K562 (cell line): ENCODE data around the gene CTF1. TPM values are rescaled to one million over a fixed set of nuclear protein-coding genes. Genes with fewer than 3 reads are reported as not detected.

ENCODE experiments used
- ARNT ChIP-seq, 2 experiments: fragments of 450-650 bp; IDR thresholded peaks; 2 replicates each; pipeline ENCODE4 v1.6.1; 2016; ENCODE audit warnings: mild to moderate bottlenecking in 1 of 2
- CBFB ChIP-seq: sonication (generic); formaldehyde crosslinking; IDR thresholded peaks from 2 replicates; pipeline ENCODE4 v1.4.0; 2020; ENCODE audit warnings: mild to moderate bottlenecking, missing genetic modification reagents
- CREBBP ChIP-seq: IDR thresholded peaks from one replicate; pipeline ENCODE4 v1.6.1; 2012; ENCODE audit warnings: low read depth, mild to moderate bottlenecking, control low read depth, inconsistent platforms, low read length
- DDX20 ChIP-seq: fragments of 450-650 bp; IDR thresholded peaks from 2 replicates; pipeline ENCODE4 v1.6.1; 2016; ENCODE audit warnings: missing genetic modification characterization, low read depth, mild to moderate bottlenecking, missing compliant biosample characterization, moderate library complexity
- KAT2B ChIP-seq: IDR thresholded peaks from one replicate; pipeline ENCODE4 v1.6.1; 2012; ENCODE audit warnings: low read depth, mild to moderate bottlenecking, control low read depth, inconsistent platforms, low read length, moderate library complexity
- KAT8 ChIP-seq: fragments of 450-650 bp; IDR thresholded peaks from 2 replicates; pipeline ENCODE4 v1.6.1; 2016; ENCODE audit warnings: low read depth, mild to moderate bottlenecking
- MAFK ChIP-seq: IDR thresholded peaks from 2 replicates; pipeline ENCODE4 v1.6.1; 2011; ENCODE audit warnings: low read length, improper control_type of control experiment
- MAZ ChIP-seq, 2 experiments: fragments of 450-650 bp in 1 of 2; sonication (generic) in 1 of 2; formaldehyde crosslinking; IDR thresholded peaks in 1 of 2; conservative IDR thresholded peaks in 1 of 2; 2 replicates each; pipeline versions ENCODE4 v1.4.0 to v1.5.0; 2020; ENCODE audit warnings: mild to moderate bottlenecking in 1 of 2, missing genetic modification reagents in 1 of 2
- MBD2 ChIP-seq: sonication (generic); IDR thresholded peaks from 2 replicates; pipeline ENCODE4 v1.6.1; 2016; ENCODE audit warnings: low read depth, borderline replicate concordance
- MECOM ChIP-seq: fragments of 250-450 bp; sonication (Bioruptor Pico); IDR thresholded peaks from 2 replicates; pipeline ENCODE4 v1.8.0; 2022; ENCODE audit warnings: inconsistent platforms
- MEIS2 ChIP-seq: fragments of 450-650 bp; IDR thresholded peaks from 2 replicates; pipeline ENCODE4 v1.6.1; 2014; ENCODE audit warnings: mild to moderate bottlenecking; ENCODE audit not compliant: partially characterized antibody
- POLR2AphosphoS5 ChIP-seq: IDR thresholded peaks from 2 replicates; pipeline ENCODE4 v1.6.1; 2011; ENCODE audit warnings: mild to moderate bottlenecking, low read depth, low read length, moderate library complexity; ENCODE audit not compliant: control insufficient read depth, insufficient read depth
- PTTG1 ChIP-seq: fragments of 450-650 bp; IDR thresholded peaks from 2 replicates; pipeline ENCODE4 v1.6.1; 2016; ENCODE audit warnings: low read depth, mild to moderate bottlenecking, missing genetic modification characterization, missing compliant biosample characterization
- RFX7 ChIP-seq: fragments of 250-450 bp; sonication (Bioruptor Pico); IDR thresholded peaks from 2 replicates; pipeline ENCODE4 v1.5.1; 2021; ENCODE audit warnings: mild to moderate bottlenecking
- RNF2 ChIP-seq: sonication (generic); IDR thresholded peaks from 2 replicates; pipeline ENCODE4 v1.6.1; 2016
- SAFB ChIP-seq: fragments of 200-400 bp; formaldehyde crosslinking; IDR thresholded peaks from 2 replicates; pipeline ENCODE4 v1.6.1; 2017; ENCODE audit warnings: low read depth, low read length, borderline replicate concordance
- SMARCA5 ChIP-seq: fragments of 450-650 bp; IDR thresholded peaks from 2 replicates; pipeline ENCODE4 v1.6.1; 2016
- XRCC5 ChIP-seq: fragments of 200-400 bp; formaldehyde crosslinking; IDR thresholded peaks from 2 replicates; pipeline ENCODE4 v1.6.1; 2017; ENCODE audit warnings: low read depth, mild to moderate bottlenecking, low read length
- ZBTB7A ChIP-seq: IDR thresholded peaks from 2 replicates; pipeline ENCODE4 v1.6.1; 2011; ENCODE audit warnings: low read depth, mild to moderate bottlenecking, low read length, moderate library complexity, borderline replicate concordance; ENCODE audit not compliant: control insufficient read depth
- ZC3H4 ChIP-seq: sonication (generic); formaldehyde crosslinking; IDR thresholded peaks from 2 replicates; pipeline ENCODE4 v1.9.0; 2021; ENCODE audit warnings: missing genetic modification reagents, borderline replicate concordance
- ZNF668 ChIP-seq: fragments of 250-450 bp; sonication (Bioruptor Pico); IDR thresholded peaks from 2 replicates; pipeline ENCODE4 v1.8.0; 2022; ENCODE audit warnings: mild to moderate bottlenecking, inconsistent platforms
- ZNF695 ChIP-seq: fragments of 450-650 bp; formaldehyde crosslinking; IDR thresholded peaks from 2 replicates; pipeline ENCODE4 v1.4.0; 2020; ENCODE audit warnings: mild to moderate bottlenecking, moderate library complexity
- polyA plus RNA-seq, 8 experiments: library from polyadenylated mRNA; depleted of rRNA in 4 of 8; stranded (reverse) in 5 of 8; unstranded in 3 of 8; fragments of >200 nt; fragmentation: Nextera tagmentation in 2 of 8; fragmentation: Illumina TruSeq in 1 of 8; extraction: Ambion mirVana in 2 of 8; extraction: Trizol in 1 of 8; gene quantifications; 2 replicates each; pipeline versions ENCODE4 v1.2.1 to v1.2.3, GENCODE V29; 2011 to 2014; ENCODE audit warnings: inconsistent platforms in 1 of 8, missing spikeins in 1 of 8
- total RNA-seq, 7 experiments: library from RNA; depleted of rRNA in 6 of 7; stranded (reverse); fragments of >200 nt in 6 of 7; fragmentation: Illumina TruSeq in 2 of 7; extraction: Trizol in 2 of 7; gene quantifications; 2 replicates each; pipeline versions ENCODE4 v1.2.1 to v1.2.3, GENCODE V29; 2011 to 2021; ENCODE audit warnings: low replicate concordance in 1 of 7
- TF ChIP-seq, protein P1 (sequence below): sonication (generic); formaldehyde crosslinking; IDR thresholded peaks from 2 replicates; pipeline ENCODE4 v1.8.0; 2022; ENCODE audit warnings: mild to moderate bottlenecking, low read depth, missing genetic modification reagents
- TF ChIP-seq, protein P2 (sequence below): fragments of 250-450 bp; sonication (Bioruptor Pico); IDR thresholded peaks from 2 replicates; pipeline ENCODE4 v1.8.0; 2021; ENCODE audit warnings: moderate library complexity, mild to moderate bottlenecking, inconsistent platforms
- TF ChIP-seq, protein P3 (sequence below): sonication (generic); formaldehyde crosslinking; IDR thresholded peaks from 2 replicates; pipeline ENCODE4 v1.8.0; 2022; ENCODE audit warnings: mild to moderate bottlenecking, missing genetic modification reagents

Gene CTF1
- total and polyA plus RNA-seq, 9 of the 15 experiments (the other 6 are each of a cell fraction or from before 2014, with no cell fraction given): 0.24 to 2.5 (median 0.44) TPM

DNA sequence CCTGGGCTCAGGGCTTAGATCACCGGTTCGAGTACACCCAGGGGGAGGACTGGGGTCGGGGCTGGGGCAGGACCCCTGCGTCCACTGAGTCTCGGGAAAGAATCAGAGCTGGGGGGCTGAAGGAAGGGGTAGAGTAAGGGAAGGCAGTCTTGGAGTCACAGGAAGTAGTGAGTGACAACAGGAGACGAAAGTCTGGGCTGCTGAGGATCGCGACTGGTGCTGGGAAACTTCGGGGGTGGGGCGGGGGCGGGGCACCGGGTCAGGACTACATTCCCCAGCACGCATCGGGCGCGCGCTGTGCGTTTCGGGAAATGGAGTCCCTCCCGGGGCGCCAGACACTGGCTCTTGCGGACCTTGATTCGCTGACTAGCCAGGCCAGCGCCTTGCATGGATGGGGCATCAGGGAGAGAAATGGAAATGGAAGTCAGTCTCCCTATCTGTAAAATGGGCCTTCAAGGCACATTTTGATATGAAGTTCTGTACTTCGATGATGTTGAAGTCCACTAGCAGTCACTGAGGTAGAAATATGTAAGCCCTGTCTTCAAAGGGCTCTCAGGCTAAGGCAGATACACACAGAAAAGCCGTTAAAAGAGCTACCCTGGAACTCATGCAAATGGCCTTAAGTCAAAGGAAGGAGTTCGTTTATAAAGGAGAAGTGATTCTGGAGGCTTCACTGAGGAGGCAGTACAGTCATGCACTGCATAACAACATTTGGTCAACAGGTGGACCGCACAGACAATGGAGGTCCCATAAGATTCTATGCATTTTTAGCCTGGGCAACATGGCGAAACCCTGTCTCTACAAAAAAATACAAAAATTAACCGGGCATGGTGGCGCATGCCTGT, 697 bp downstream of the CTF1 start (continued):
- no peak for TF ChIP-seq CBFB
- TF ChIP-seq, protein P1, sequence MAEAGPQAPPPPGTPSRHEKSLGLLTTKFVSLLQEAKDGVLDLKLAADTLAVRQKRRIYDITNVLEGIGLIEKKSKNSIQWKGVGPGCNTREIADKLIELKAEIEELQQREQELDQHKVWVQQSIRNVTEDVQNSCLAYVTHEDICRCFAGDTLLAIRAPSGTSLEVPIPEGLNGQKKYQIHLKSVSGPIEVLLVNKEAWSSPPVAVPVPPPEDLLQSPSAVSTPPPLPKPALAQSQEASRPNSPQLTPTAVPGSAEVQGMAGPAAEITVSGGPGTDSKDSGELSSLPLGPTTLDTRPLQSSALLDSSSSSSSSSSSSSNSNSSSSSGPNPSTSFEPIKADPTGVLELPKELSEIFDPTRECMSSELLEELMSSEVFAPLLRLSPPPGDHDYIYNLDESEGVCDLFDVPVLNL (CRISPR knock-in tag): no peak
- TF ChIP-seq MAFK: no peak
- peak; percentile 14; the same call in 1 of the 2 replicates for TF ChIP-seq ZBTB7A
- no peak for TF ChIP-seq KAT2B
- TF ChIP-seq SMARCA5: peak; percentile 65; the same call in 1 of the 2 replicates
- TF ChIP-seq MAZ (CRISPR knock-in tag; conservative IDR thresholded peaks at IDR 0.05 in 1 of 2, IDR thresholded peaks at IDR 0.05 in 1 of 2): peak in 1 of 2 experiments; percentile 65; a peak in 2 of 4 replicates
- TF ChIP-seq ZNF695 (CRISPR knock-in tag): no peak
- no peak for TF ChIP-seq SAFB
- TF ChIP-seq DDX20: no peak
- TF ChIP-seq KAT8: no peak
- no peak for TF ChIP-seq MECOM (CRISPR knock-in tag)
- TF ChIP-seq POLR2AphosphoS5: peak; percentile 79
- no peak for TF ChIP-seq PTTG1
- no peak for TF ChIP-seq CREBBP
- no peak for TF ChIP-seq ZC3H4 (CRISPR knock-in tag)
- no peak for TF ChIP-seq XRCC5
- peak; percentile 90 for TF ChIP-seq MBD2
- TF ChIP-seq, protein P2, sequence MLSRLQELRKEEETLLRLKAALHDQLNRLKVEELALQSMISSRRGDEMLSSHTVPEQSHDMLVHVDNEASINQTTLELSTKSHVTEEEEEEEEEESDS (CRISPR knock-in tag): no peak
- TF ChIP-seq, protein P3, sequence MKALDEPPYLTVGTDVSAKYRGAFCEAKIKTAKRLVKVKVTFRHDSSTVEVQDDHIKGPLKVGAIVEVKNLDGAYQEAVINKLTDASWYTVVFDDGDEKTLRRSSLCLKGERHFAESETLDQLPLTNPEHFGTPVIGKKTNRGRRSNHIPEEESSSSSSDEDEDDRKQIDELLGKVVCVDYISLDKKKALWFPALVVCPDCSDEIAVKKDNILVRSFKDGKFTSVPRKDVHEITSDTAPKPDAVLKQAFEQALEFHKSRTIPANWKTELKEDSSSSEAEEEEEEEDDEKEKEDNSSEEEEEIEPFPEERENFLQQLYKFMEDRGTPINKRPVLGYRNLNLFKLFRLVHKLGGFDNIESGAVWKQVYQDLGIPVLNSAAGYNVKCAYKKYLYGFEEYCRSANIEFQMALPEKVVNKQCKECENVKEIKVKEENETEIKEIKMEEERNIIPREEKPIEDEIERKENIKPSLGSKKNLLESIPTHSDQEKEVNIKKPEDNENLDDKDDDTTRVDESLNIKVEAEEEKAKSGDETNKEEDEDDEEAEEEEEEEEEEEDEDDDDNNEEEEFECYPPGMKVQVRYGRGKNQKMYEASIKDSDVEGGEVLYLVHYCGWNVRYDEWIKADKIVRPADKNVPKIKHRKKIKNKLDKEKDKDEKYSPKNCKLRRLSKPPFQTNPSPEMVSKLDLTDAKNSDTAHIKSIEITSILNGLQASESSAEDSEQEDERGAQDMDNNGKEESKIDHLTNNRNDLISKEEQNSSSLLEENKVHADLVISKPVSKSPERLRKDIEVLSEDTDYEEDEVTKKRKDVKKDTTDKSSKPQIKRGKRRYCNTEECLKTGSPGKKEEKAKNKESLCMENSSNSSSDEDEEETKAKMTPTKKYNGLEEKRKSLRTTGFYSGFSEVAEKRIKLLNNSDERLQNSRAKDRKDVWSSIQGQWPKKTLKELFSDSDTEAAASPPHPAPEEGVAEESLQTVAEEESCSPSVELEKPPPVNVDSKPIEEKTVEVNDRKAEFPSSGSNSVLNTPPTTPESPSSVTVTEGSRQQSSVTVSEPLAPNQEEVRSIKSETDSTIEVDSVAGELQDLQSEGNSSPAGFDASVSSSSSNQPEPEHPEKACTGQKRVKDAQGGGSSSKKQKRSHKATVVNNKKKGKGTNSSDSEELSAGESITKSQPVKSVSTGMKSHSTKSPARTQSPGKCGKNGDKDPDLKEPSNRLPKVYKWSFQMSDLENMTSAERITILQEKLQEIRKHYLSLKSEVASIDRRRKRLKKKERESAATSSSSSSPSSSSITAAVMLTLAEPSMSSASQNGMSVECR (CRISPR knock-in tag): no peak
- TF ChIP-seq ARNT (IDR thresholded peaks at IDR 0.05): 0 out of 4 replicates have a peak, but pooled peaks of 1 of the 2 experiments have one; percentile 8
- no peak for TF ChIP-seq MEIS2
- TF ChIP-seq ZNF668 (CRISPR knock-in tag): no peak
- no peak for TF ChIP-seq RFX7 (CRISPR knock-in tag)
- TF ChIP-seq RNF2: no peak
